Adipocyte (in vitro differentiated cells): ENCODE measurements around the gene RBFA.
"Not testable (repeated sequence)": the region's sequence is repeated elsewhere in the genome, so short reads cannot be mapped to it uniquely, and the experiment has no call there.

Source experiments
- DNase-seq: peaks from one replicate; pipeline ENCODE4 v3.0.0-alpha.2; 2015; ENCODE audit warnings: low read depth
- H3K27me3 ChIP-seq: replicated peaks from 2 replicates; pipeline ENCODE4 v1.7.0; 2013; ENCODE audit warnings: mild to moderate bottlenecking, low read length, moderate library complexity; ENCODE audit not compliant: control insufficient read depth, insufficient read depth
- H3K36me3 ChIP-seq: 2 replicates; pipeline ENCODE4 v1.7.0; 2013; ENCODE audit warnings: low read length, mild to moderate bottlenecking, moderate library complexity; ENCODE audit not compliant: control insufficient read depth, insufficient read depth, severe bottlenecking
- H3K4me1 ChIP-seq: 2 replicates; pipeline ENCODE4 v1.7.0; 2013; ENCODE audit warnings: mild to moderate bottlenecking, low read length, moderate library complexity; ENCODE audit not compliant: control insufficient read depth, insufficient read depth
- H3K4me3 ChIP-seq: 2 replicates; pipeline ENCODE4 v1.7.0; 2013; ENCODE audit warnings: mild to moderate bottlenecking, low read length, moderate library complexity
- H3K9ac ChIP-seq: 2 replicates; pipeline ENCODE4 v1.7.0; 2013; ENCODE audit warnings: mild to moderate bottlenecking, low read length, moderate library complexity
- H3K9me3 ChIP-seq: 2 replicates; pipeline ENCODE4 v1.7.0; 2013; ENCODE audit warnings: mild to moderate bottlenecking, low read length, moderate library complexity; ENCODE audit not compliant: control insufficient read depth

RBFA gene

DNA sequence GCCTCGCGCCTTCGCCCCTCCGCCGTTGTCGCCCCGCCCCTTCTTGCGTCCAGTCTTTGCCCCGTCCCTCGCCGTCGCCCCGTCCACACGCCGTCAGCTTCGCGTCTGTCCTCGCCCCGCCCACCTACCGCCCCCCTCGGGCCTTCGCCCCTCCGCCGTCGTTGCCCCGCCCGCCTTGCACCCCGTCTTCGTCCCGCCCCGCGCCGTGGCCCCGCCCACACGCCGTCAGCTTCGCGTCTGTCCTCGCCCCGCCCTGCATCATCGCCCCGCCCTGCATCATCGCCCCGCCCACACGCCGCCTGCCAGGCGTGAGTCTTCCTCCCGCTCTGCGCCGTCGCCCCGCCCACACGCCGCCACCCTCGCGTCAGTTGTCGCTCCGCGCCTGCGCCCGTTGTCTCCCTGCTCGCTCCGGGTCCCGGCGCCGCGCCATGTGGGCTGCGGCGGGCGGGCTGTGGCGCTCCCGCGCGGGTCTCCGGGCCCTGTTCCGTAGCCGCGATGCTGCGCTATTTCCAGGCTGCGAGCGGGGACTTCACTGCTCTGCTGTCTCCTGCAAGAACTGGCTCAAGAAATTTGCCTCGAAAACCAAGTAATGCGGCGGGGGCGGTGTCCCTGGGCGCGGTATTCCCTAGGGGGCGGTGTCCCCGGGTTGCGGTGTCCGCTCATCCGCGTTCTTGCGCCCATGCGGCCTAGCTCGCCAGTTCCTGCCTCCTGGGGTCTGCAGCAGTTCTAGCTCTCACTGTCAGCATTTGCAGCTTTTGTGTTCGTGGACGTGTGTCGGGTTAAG lies at the start of gene RBFA:
Gene RBFA, plus strand, starts transcription at position 367 of the 784 bp plus-strand sequence. Its CDS starts 62 bp downstream, at position 429.
- peaks cover 14% of the 10 kb centered on the region for H3K4me1 ChIP-seq
- H3K9ac ChIP-seq: peak within 1 kb of the TSS; percentile 91
- peak within 1 kb of the TSS; percentile 91 for H3K4me3 ChIP-seq

DNA sequence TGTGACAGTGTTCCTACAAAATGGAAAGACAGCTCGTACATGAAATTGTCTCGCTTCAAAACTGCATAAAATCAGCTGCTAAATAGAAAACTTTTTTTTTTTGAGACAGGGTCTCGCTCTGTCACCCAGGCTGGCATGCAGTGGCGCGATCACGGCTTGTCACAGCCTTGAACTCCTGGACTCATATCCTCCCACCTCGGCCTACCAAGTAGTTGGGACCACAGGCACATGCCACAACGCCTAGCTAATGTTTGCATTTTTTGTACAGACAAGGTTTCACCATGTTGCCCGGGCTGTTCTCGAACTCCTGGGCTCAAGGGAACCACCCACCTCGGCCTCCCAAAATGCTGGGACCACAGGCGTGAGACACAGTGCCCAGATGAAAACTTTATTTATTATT lies 49.1 kb upstream of the RBFA start:
- no peak for DNase-seq
- Histone ChIP-seq H3K9me3 (no peaks in the 10 kb centered on the region), H3K36me3 (peaks cover 17% of the 10 kb centered on the region), H3K4me3 (no peak overlapping the region), H3K4me1 (peaks cover 20% of the 10 kb centered on the region), H3K9ac (no peak overlapping the region), H3K27me3 (no peaks in the 10 kb centered on the region)

More for the DNA sequence above, at the start of gene RBFA:
- no peaks in the 10 kb centered on the region for H3K27me3 ChIP-seq
- H3K9me3 ChIP-seq: no peaks in the 10 kb centered on the region
- peak; percentile 100 for DNase-seq
- peaks cover 7% of the 10 kb centered on the region for H3K36me3 ChIP-seq

GRCh38 chr18:79986726-79987125 lies 47.5 kb upstream of the RBFA start:
- Histone ChIP-seq H3K4me1 (peaks cover 20% of the 10 kb centered on the region), H3K36me3 (peaks cover 17% of the 10 kb centered on the region), H3K9ac (peak overlapping the region; percentile 98), H3K27me3 (no peaks in the 10 kb centered on the region), H3K9me3 (no peaks in the 10 kb centered on the region), H3K4me3 (peak overlapping the region; percentile 97)
- DNase-seq: peak; percentile 22

DNA sequence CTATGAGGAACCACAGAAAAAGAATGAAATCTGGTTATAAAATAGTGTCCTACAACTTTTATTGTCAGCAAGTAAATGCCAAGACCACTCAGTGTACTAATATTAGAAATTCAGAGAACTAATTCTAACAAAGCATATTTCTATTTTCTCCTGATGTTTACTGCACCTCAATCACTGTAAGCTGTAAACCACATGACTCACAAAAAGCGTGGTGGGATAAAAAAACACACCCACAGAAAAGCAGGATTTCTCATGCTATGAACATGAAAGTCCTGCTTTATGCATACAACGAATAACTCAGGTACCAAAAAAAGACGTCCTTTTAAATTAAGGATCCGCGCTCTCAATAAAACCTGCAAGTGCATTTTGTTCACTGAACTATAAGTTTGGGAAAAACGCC lies 46.7 kb upstream of the RBFA start:
- no peaks in the 10 kb centered on the region for H3K27me3 ChIP-seq
- peaks cover 17% of the 10 kb centered on the region for H3K36me3 ChIP-seq
- H3K9ac ChIP-seq: peak overlapping the region; percentile 98
- no peaks in the 10 kb centered on the region for H3K9me3 ChIP-seq
- DNase-seq: peak; percentile 45
- peak overlapping the region; percentile 97 for H3K4me3 ChIP-seq
- H3K4me1 ChIP-seq: peaks cover 20% of the 10 kb centered on the region

- peak; percentile 81 for DNase-seq
- peak overlapping the region; percentile 98 for H3K9ac ChIP-seq
- H3K4me3 ChIP-seq: peak overlapping the region; percentile 97
- H3K4me1 ChIP-seq: peaks cover 16% of the 10 kb centered on the region
- H3K9me3 ChIP-seq: no peaks in the 10 kb centered on the region
- H3K27me3 ChIP-seq: no peaks in the 10 kb centered on the region
- peaks cover 17% of the 10 kb centered on the region for H3K36me3 ChIP-seq
These were observed 46.2 kb upstream of the RBFA start for GRCh38 chr18:79988071-79988450.

DNA sequence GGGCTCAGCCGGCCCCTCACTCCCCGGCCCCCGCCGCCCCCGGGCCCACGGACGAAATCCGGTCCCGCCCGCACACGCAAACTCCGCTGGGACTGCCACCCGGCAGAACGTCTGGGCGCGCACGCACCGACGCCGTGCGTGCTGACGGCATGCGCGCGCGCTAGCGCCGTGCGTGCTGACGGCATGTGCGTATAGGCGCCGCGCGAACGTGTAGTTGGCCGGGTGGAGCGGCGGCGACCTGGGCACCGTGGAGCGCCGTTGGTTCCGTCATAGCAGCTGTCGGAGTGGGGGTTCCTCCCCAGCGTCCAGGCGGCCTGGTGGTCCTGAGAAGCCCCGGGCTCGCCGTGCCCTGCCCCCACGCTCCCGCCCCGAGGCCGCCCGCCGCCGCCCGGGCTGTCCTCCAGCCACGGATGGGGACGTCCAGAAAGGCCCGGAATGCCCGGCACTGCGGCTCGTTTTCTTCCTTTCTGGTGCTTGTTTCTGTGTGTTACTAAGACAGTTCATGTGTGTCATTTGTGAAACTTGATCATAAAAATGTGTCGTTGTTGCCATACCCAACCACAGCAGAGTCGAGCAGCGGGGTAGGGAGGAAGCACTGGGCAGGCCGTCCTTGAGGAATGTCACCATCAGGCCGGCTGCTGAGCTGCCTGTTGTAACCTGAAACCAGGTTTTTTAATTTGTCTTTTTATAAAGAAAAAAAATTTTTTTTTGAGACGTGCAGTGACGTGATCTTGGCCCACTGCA lies 45.6 kb upstream of the RBFA start, which contains the start of gene TXNL4A:
Gene TXNL4A, minus strand, starts transcription at position 113 of the 744 bp plus-strand sequence. CDS start 171 bp downstream, outside the sequence.
- H3K27me3 ChIP-seq: no peaks in the 10 kb centered on the region
- H3K36me3 ChIP-seq: peaks cover 17% of the 10 kb centered on the region
- H3K4me1 ChIP-seq: peaks cover 16% of the 10 kb centered on the region
- H3K4me3 ChIP-seq: peak within 1 kb of the TSS; percentile 97
- H3K9ac ChIP-seq: peak within 1 kb of the TSS; percentile 98
- peak; percentile 95 for DNase-seq
- no peaks in the 10 kb centered on the region for H3K9me3 ChIP-seq

- H3K4me1 ChIP-seq: peaks cover 16% of the 10 kb centered on the region
- H3K27me3 ChIP-seq: no peaks in the 10 kb centered on the region
- H3K36me3 ChIP-seq: peaks cover 16% of the 10 kb centered on the region
- DNase-seq: no peak
- peak overlapping the region; percentile 97 for H3K4me3 ChIP-seq
- peak overlapping the region; percentile 98 for H3K9ac ChIP-seq
- H3K9me3 ChIP-seq: no peaks in the 10 kb centered on the region
These were observed 45.1 kb upstream of the RBFA start for GRCh38 chr18:79989195-79989497.

GRCh38 chr18:79991494-79991893 lies 42.7 kb upstream of the RBFA start:
- peaks cover 11% of the 10 kb centered on the region for H3K4me1 ChIP-seq
- no peaks in the 10 kb centered on the region for H3K9me3 ChIP-seq
- H3K36me3 ChIP-seq: no peaks in the 10 kb centered on the region
- peak; percentile 6 for DNase-seq
- H3K9ac ChIP-seq: no peak overlapping the region
- no peak overlapping the region for H3K4me3 ChIP-seq
- H3K27me3 ChIP-seq: no peaks in the 10 kb centered on the region

GRCh38 chr18:79999701-80000100 lies 34.5 kb upstream of the RBFA start:
- not testable (repeated sequence) for H3K36me3 ChIP-seq, H3K4me1 ChIP-seq, H3K9ac ChIP-seq, H3K27me3 ChIP-seq, DNase-seq, H3K4me3 ChIP-seq, H3K9me3 ChIP-seq

DNA sequence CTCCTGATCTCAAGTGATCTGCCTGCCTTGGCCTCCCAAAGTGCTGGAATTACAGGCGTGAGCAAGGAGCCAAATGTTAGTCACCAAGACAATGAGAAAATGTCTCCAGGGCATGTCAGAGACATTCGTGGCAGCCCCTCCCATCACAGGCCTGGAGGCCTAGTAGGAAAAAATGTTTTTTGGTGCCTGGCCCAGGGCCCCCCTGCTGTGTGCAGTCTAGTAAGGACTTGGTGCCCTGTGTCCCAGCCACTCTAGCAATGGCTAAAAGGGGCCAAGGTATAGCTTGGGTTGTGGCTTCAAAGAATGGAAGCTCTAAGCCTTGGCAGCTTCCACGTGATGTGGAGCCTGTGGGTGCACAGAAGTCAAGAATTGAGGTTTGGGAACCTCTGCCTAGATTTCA lies 33.4 kb upstream of the RBFA start:
- no peaks in the 10 kb centered on the region for H3K9me3 ChIP-seq
- H3K27me3 ChIP-seq: no peaks in the 10 kb centered on the region
- H3K4me1 ChIP-seq: no peaks in the 10 kb centered on the region
- DNase-seq: no peak
- no peaks in the 10 kb centered on the region for H3K36me3 ChIP-seq
- no peak overlapping the region for H3K9ac ChIP-seq
- H3K4me3 ChIP-seq: no peak overlapping the region

DNA sequence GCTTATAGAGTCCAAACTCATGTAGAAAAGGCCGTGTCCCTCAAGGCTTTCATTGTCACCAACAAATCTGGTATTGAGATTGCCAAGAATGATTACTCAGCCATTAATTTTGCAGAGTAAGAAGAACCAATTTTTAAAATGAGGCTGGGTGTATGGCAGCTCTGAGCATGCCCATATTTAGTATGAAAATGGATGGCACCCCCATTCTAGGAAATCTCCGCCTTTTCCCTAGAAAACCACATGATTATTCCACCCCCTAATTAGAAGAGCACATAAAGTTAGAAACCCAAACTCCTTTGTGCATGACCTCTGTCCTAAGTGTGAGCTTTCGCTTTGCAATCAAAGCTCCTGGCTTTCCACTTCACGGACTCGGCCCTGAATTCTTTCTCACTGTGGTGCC lies 31.8 kb upstream of the RBFA start:
- no peaks in the 10 kb centered on the region for H3K36me3 ChIP-seq
- H3K9ac ChIP-seq: no peak overlapping the region
- no peaks in the 10 kb centered on the region for H3K27me3 ChIP-seq
- DNase-seq: no peak
- no peaks in the 10 kb centered on the region for H3K9me3 ChIP-seq
- no peaks in the 10 kb centered on the region for H3K4me1 ChIP-seq
- no peak overlapping the region for H3K4me3 ChIP-seq
